ENCODE results near the gene EIF4G2. TPM values are rescaled to one million over a fixed set of nuclear protein-coding genes. Genes with fewer than 3 reads are reported as not detected.

The EIF4G2 gene
- total and polyA plus RNA-seq, 10 of the 15 experiments (the other 5 are each of a cell fraction or from before 2014, with no cell fraction given), result 210 to 1,104 (median 713) TPM

GRCh38 chr11:10808553-10809372, at the start of gene EIF4G2 (continued):
- TF ChIP-seq ZNF274 (IDR thresholded peaks at IDR 0.05; ENCODE audit: insufficient read depth, insufficient read length) (no peak), RAD51 (IDR thresholded peaks at IDR 0.05) (no peak), ATF7 (IDR thresholded peaks at IDR 0.05; ENCODE audit: low read depth) (peak; percentile 65), MYC (IDR thresholded peaks at IDR 0.05; ENCODE audit: insufficient read depth, insufficient read length, insufficient replicate concordance, low read length, severe bottlenecking) (no peak), SRF (IDR thresholded peaks at IDR 0.05; ENCODE audit: low read depth in 2 of 2, low read length in 2 of 2) (peak; percentile 86 to 97), MTA3 (IDR thresholded peaks at IDR 0.05; ENCODE audit: borderline replicate concordance, low read length) (peak; percentile 25; the same call in 1 of the 2 replicates), ZNF207 (IDR thresholded peaks at IDR 0.05; ENCODE audit: borderline replicate concordance) (no peak; the same call in 1 of the 2 replicates), ZZZ3 (IDR thresholded peaks at IDR 0.05; ENCODE audit: control insufficient read depth, insufficient read length, low read depth) (no peak), HDGF (IDR thresholded peaks at IDR 0.05) (peak; percentile 96), SREBF2 (IDR thresholded peaks at IDR 0.05; ENCODE audit: low read length) (no peak), CEBPB (IDR thresholded peaks at IDR 0.05; ENCODE audit: borderline replicate concordance in 1 of 2, low read depth in 2 of 2, low read length in 2 of 2) (no peak), POLR2AphosphoS2 (IDR thresholded peaks at IDR 0.05; ENCODE audit: low read depth, low read length) (peak; percentile 99), BCL3 (IDR thresholded peaks at IDR 0.05; ENCODE audit: borderline replicate concordance, insufficient read depth, low read depth, low read length, poor library complexity, severe bottlenecking) (peak; percentile 28)
- TF ChIP-seq, protein P1, sequence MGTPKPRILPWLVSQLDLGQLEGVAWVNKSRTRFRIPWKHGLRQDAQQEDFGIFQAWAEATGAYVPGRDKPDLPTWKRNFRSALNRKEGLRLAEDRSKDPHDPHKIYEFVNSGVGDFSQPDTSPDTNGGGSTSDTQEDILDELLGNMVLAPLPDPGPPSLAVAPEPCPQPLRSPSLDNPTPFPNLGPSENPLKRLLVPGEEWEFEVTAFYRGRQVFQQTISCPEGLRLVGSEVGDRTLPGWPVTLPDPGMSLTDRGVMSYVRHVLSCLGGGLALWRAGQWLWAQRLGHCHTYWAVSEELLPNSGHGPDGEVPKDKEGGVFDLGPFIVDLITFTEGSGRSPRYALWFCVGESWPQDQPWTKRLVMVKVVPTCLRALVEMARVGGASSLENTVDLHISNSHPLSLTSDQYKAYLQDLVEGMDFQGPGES (IDR thresholded peaks at IDR 0.05), result peak; percentile 62
- TF ChIP-seq, protein P2, sequence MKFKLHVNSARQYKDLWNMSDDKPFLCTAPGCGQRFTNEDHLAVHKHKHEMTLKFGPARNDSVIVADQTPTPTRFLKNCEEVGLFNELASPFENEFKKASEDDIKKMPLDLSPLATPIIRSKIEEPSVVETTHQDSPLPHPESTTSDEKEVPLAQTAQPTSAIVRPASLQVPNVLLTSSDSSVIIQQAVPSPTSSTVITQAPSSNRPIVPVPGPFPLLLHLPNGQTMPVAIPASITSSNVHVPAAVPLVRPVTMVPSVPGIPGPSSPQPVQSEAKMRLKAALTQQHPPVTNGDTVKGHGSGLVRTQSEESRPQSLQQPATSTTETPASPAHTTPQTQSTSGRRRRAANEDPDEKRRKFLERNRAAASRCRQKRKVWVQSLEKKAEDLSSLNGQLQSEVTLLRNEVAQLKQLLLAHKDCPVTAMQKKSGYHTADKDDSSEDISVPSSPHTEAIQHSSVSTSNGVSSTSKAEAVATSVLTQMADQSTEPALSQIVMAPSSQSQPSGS (IDR thresholded peaks at IDR 0.05; ENCODE audit: low read length), result no peak
- TF ChIP-seq, protein P3, sequence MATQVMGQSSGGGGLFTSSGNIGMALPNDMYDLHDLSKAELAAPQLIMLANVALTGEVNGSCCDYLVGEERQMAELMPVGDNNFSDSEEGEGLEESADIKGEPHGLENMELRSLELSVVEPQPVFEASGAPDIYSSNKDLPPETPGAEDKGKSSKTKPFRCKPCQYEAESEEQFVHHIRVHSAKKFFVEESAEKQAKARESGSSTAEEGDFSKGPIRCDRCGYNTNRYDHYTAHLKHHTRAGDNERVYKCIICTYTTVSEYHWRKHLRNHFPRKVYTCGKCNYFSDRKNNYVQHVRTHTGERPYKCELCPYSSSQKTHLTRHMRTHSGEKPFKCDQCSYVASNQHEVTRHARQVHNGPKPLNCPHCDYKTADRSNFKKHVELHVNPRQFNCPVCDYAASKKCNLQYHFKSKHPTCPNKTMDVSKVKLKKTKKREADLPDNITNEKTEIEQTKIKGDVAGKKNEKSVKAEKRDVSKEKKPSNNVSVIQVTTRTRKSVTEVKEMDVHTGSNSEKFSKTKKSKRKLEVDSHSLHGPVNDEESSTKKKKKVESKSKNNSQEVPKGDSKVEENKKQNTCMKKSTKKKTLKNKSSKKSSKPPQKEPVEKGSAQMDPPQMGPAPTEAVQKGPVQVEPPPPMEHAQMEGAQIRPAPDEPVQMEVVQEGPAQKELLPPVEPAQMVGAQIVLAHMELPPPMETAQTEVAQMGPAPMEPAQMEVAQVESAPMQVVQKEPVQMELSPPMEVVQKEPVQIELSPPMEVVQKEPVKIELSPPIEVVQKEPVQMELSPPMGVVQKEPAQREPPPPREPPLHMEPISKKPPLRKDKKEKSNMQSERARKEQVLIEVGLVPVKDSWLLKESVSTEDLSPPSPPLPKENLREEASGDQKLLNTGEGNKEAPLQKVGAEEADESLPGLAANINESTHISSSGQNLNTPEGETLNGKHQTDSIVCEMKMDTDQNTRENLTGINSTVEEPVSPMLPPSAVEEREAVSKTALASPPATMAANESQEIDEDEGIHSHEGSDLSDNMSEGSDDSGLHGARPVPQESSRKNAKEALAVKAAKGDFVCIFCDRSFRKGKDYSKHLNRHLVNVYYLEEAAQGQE (IDR thresholded peaks at IDR 0.05; ENCODE audit: low read depth, low read length), result no peak
- TF ChIP-seq, protein P4, sequence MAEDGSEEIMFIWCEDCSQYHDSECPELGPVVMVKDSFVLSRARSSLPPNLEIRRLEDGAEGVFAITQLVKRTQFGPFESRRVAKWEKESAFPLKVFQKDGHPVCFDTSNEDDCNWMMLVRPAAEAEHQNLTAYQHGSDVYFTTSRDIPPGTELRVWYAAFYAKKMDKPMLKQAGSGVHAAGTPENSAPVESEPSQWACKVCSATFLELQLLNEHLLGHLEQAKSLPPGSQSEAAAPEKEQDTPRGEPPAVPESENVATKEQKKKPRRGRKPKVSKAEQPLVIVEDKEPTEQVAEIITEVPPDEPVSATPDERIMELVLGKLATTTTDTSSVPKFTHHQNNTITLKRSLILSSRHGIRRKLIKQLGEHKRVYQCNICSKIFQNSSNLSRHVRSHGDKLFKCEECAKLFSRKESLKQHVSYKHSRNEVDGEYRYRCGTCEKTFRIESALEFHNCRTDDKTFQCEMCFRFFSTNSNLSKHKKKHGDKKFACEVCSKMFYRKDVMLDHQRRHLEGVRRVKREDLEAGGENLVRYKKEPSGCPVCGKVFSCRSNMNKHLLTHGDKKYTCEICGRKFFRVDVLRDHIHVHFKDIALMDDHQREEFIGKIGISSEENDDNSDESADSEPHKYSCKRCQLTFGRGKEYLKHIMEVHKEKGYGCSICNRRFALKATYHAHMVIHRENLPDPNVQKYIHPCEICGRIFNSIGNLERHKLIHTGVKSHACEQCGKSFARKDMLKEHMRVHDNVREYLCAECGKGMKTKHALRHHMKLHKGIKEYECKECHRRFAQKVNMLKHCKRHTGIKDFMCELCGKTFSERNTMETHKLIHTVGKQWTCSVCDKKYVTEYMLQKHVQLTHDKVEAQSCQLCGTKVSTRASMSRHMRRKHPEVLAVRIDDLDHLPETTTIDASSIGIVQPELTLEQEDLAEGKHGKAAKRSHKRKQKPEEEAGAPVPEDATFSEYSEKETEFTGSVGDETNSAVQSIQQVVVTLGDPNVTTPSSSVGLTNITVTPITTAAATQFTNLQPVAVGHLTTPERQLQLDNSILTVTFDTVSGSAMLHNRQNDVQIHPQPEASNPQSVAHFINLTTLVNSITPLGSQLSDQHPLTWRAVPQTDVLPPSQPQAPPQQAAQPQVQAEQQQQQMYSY (CRISPR knock-in tag; IDR thresholded peaks at IDR 0.05), result 0 out of 2 replicates have a peak, but pooled peaks have one; percentile 25

All from GM12878 (cell line).